ENCODE results near the gene TRPC4AP.
"Not testable (repeated sequence)": the region's sequence is repeated elsewhere in the genome, so short reads cannot be mapped to it uniquely, and the experiment has no call there.

The TRPC4AP gene

DNA sequence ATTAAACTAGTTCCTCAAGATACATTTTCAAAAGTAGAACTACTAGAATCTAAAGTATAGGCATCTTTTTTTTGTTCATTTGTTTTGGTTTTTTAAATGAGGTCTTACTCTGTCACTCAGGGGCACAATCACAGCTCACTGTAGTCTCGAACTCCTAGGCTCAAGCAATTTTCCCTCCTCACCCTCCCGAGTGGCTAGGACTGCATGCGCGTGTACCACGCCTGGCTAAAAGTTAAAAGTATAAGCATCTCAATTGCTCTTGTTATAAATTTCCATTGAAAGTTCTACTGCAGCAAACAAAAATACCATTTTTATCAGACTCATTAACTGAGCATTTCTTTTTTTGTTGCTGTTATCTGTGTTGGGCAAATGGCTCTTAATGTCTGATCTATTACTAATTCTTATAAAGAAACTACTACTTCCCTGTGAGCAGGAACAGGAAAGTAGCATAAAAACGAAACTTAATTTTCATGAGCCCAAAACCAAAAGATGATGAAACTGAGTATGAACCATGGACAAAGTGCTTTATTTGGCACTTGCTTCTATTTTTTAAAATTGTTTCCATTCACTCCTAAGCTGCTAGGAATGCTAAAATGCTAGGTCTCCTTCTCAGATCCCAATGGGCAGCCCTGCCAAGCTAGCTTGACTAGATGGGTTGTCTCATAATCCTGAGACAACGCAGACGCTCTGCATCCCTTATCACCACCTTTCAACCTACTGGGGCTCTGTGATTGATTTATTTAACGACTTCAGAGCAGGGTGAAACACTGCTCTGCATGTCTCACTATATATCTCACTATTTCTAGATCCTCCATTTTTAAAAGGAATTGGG lies 36.9 kb downstream of the TRPC4AP start:
- H3K9ac ChIP-seq (ENCODE audit: insufficient read length, low read depth): no peak overlapping the region
- DNase-seq (ENCODE audit: low read depth, low spot score): no peak
- H3K4me3 ChIP-seq (ENCODE audit: insufficient read length, low read depth): no peak overlapping the region
- no peak for TF ChIP-seq SUZ12 (IDR thresholded peaks at IDR 0.05; ENCODE audit: extremely low read depth, insufficient read depth, insufficient read length)
- TF ChIP-seq YY1 (IDR thresholded peaks at IDR 0.05; ENCODE audit: insufficient read depth, insufficient read length): no peak
- no peak for TF ChIP-seq ZNF274 (IDR thresholded peaks at IDR 0.05; ENCODE audit: low read depth, low read length)
- H3K27me3 ChIP-seq (ENCODE audit: insufficient read depth, insufficient read length): no peaks in the 10 kb centered on the region
- H3K4me1 ChIP-seq (ENCODE audit: insufficient read depth, insufficient read length): no peaks in the 10 kb centered on the region
- H3K36me3 ChIP-seq (ENCODE audit: insufficient read depth, insufficient read length, low read length): peaks cover 20% of the 10 kb centered on the region
- H3K9me3 ChIP-seq (ENCODE audit: insufficient read depth, low read length): no peaks in the 10 kb centered on the region

DNA sequence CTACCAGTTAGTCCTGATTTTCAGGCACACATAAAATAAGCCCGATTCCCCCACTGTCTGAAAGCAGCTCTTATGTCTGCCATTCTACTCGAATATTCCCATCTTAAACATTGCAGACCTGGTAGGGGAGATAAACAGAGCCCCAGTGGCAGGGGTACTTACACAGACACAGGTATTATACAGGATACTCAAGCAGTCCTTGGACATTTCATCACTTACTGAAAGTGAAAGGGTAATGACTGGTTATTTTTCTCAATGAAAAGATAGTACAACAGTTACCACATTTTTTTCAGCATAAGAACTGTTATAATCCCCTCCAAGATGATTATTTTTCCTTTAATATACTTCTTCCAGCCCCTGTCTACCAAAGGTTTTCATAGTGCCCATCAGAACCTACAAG lies 37.8 kb downstream of the TRPC4AP start:
- no peak overlapping the region for H3K9ac ChIP-seq (ENCODE audit: insufficient read length, low read depth)
- H3K4me3 ChIP-seq (ENCODE audit: insufficient read length, low read depth): no peak overlapping the region
- H3K36me3 ChIP-seq (ENCODE audit: insufficient read depth, insufficient read length, low read length): peaks cover 26% of the 10 kb centered on the region
- H3K9me3 ChIP-seq (ENCODE audit: insufficient read depth, low read length): no peaks in the 10 kb centered on the region
- TF ChIP-seq ZNF274 (IDR thresholded peaks at IDR 0.05; ENCODE audit: low read depth, low read length) (no peak), YY1 (IDR thresholded peaks at IDR 0.05; ENCODE audit: insufficient read depth, insufficient read length) (no peak), SUZ12 (IDR thresholded peaks at IDR 0.05; ENCODE audit: extremely low read depth, insufficient read depth, insufficient read length) (no peak)
- H3K27me3 ChIP-seq (ENCODE audit: insufficient read depth, insufficient read length): no peaks in the 10 kb centered on the region
- no peaks in the 10 kb centered on the region for H3K4me1 ChIP-seq (ENCODE audit: insufficient read depth, insufficient read length)
- no peak for DNase-seq (ENCODE audit: low read depth, low spot score)

DNA sequence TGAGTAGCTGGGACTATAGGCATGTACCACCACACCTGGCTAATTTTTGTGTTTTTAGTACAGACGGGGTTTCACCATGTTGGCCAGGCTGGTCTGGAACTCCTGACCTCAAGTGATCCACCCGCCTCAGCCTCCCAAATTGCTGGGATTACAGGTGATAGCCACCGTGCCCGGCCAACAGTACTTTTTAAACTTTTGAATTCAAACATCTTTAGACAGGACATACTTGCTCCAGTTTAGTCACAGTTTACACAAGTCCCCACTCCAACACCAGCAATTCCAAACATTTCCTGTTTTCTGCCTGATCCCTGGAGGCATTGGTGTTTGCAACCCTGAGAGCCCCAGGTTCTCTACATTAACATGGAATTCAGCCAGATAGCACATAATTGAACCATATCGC lies 40.0 kb downstream of the TRPC4AP start:
- H3K9ac ChIP-seq (ENCODE audit: insufficient read length, low read depth); H3K4me1 ChIP-seq (ENCODE audit: insufficient read depth, insufficient read length); H3K4me3 ChIP-seq (ENCODE audit: insufficient read length, low read depth); DNase-seq (ENCODE audit: low read depth, low spot score); H3K27me3 ChIP-seq (ENCODE audit: insufficient read depth, insufficient read length); H3K9me3 ChIP-seq (ENCODE audit: insufficient read depth, low read length): not testable (repeated sequence)
- peaks cover 45% of the 10 kb centered on the region for H3K36me3 ChIP-seq (ENCODE audit: insufficient read depth, insufficient read length, low read length)

DNA sequence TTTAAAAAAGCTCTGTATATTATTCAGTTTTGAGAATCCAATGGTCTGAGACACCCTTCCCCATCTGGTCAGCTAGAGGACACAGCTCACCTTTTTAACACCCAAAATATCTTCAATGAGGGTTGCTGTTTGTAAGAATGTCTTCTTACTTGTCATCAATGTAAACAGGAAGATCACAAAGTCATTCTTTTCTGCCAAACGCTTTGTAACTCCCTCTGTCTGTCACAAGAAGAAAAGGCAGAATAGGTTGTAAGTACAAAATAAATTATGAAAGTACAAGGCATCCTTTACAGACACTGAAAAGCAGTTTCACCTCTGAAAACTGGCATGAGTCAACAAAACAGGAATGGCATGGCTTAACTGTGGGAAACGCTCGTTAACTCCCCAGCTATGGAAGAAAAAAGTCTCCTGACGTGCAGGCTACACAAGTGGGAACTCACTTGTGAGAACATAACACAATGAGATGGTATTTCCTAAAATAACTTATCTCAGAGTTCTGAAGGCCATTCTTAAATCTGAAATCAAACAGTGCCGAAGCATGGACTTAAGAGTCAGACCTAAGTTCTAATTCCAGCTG lies 42.7 kb downstream of the TRPC4AP start:
- Histone ChIP-seq H3K4me1 (ENCODE audit: insufficient read depth, insufficient read length) (no peaks in the 10 kb centered on the region), H3K27me3 (ENCODE audit: insufficient read depth, insufficient read length) (no peaks in the 10 kb centered on the region), H3K9me3 (ENCODE audit: insufficient read depth, low read length) (no peaks in the 10 kb centered on the region), H3K36me3 (ENCODE audit: insufficient read depth, insufficient read length, low read length) (peaks cover 54% of the 10 kb centered on the region), H3K4me3 (ENCODE audit: insufficient read length, low read depth) (no peak overlapping the region), H3K9ac (ENCODE audit: insufficient read length, low read depth) (no peak overlapping the region)
- DNase-seq (ENCODE audit: low read depth, low spot score): no peak
- no peak for TF ChIP-seq ZNF274 (IDR thresholded peaks at IDR 0.05; ENCODE audit: low read depth, low read length)
- TF ChIP-seq YY1 (IDR thresholded peaks at IDR 0.05; ENCODE audit: insufficient read depth, insufficient read length): no peak
- no peak for TF ChIP-seq SUZ12 (IDR thresholded peaks at IDR 0.05; ENCODE audit: extremely low read depth, insufficient read depth, insufficient read length)

DNA sequence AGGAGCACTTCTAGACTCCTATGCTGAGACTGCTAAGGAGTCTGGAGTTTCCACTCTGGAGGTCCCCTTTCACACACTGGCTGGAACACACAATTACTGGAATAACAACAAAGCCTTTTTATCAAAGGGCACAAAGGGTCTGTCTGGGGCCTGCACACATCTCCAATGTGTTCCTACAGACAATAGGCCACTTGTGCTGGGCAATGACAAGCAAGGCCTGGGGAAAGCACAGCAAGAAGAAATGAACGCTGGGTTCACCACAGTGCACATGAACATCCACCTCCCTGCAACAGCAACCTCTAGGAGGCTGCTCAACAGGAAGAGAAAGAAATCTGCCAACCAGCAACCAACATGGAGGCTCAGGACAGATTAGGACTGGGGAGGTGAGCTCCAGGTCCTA lies 43.9 kb downstream of the TRPC4AP start:
- Histone ChIP-seq H3K4me3 (ENCODE audit: insufficient read length, low read depth) (no peak overlapping the region), H3K9me3 (ENCODE audit: insufficient read depth, low read length) (no peaks in the 10 kb centered on the region), H3K9ac (ENCODE audit: insufficient read length, low read depth) (no peak overlapping the region), H3K27me3 (ENCODE audit: insufficient read depth, insufficient read length) (no peaks in the 10 kb centered on the region), H3K4me1 (ENCODE audit: insufficient read depth, insufficient read length) (no peaks in the 10 kb centered on the region), H3K36me3 (ENCODE audit: insufficient read depth, insufficient read length, low read length) (peaks cover 54% of the 10 kb centered on the region)
- TF ChIP-seq ZNF274 (IDR thresholded peaks at IDR 0.05; ENCODE audit: low read depth, low read length) (no peak), SUZ12 (IDR thresholded peaks at IDR 0.05; ENCODE audit: extremely low read depth, insufficient read depth, insufficient read length) (no peak), YY1 (IDR thresholded peaks at IDR 0.05; ENCODE audit: insufficient read depth, insufficient read length) (no peak)
- DNase-seq (ENCODE audit: low read depth, low spot score): no peak

DNA sequence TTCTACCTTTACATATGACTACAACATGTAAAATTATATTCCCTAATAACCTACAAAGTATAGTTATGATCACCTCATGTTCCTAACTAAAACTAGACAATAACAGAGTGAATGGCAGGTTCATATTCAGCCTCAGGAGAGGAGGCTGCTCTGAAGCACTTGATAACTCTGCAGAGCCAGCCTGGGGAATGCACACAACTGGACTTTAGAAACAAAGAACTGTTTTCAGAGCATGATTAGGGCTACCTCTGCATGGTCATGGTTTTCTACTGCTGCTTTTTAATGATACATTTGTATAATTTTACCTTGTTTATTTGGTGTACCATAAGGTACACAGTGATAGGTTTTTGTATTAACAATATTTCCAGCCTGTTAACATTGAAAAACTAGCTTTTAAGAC lies 50.3 kb downstream of the TRPC4AP start:
- Histone ChIP-seq H3K4me3 (ENCODE audit: insufficient read length, low read depth) (no peak overlapping the region), H3K27me3 (ENCODE audit: insufficient read depth, insufficient read length) (no peaks in the 10 kb centered on the region), H3K9ac (ENCODE audit: insufficient read length, low read depth) (no peak overlapping the region), H3K9me3 (ENCODE audit: insufficient read depth, low read length) (no peaks in the 10 kb centered on the region), H3K36me3 (ENCODE audit: insufficient read depth, insufficient read length, low read length) (peaks cover 65% of the 10 kb centered on the region), H3K4me1 (ENCODE audit: insufficient read depth, insufficient read length) (no peaks in the 10 kb centered on the region)
- DNase-seq (ENCODE audit: low read depth, low spot score): no peak
- TF ChIP-seq ZNF274 (IDR thresholded peaks at IDR 0.05; ENCODE audit: low read depth, low read length) (no peak), SUZ12 (IDR thresholded peaks at IDR 0.05; ENCODE audit: extremely low read depth, insufficient read depth, insufficient read length) (no peak), YY1 (IDR thresholded peaks at IDR 0.05; ENCODE audit: insufficient read depth, insufficient read length) (no peak)

DNA sequence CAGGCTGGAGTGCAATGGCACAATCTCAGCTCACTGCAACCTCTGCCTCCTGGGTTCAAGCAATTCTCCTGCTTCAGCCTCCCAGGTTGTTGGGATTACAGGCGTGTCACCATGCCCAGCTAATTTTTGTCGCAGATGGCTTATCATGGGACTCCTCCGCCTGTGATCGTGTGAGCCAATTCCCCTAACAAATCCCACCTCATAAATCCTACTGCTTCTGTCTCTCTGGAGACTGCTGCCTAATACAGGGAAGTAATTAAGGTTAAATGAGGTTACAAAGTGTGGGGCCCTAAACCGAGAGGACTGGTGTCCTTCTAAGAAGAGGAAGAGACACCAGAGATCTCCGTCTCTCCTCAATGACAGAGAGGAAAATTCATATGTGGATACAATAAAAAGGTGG lies 52.0 kb downstream of the TRPC4AP start:
- no peaks in the 10 kb centered on the region for H3K9me3 ChIP-seq (ENCODE audit: insufficient read depth, low read length)
- TF ChIP-seq YY1 (IDR thresholded peaks at IDR 0.05; ENCODE audit: insufficient read depth, insufficient read length) (no peak), SUZ12 (IDR thresholded peaks at IDR 0.05; ENCODE audit: extremely low read depth, insufficient read depth, insufficient read length) (no peak), ZNF274 (IDR thresholded peaks at IDR 0.05; ENCODE audit: low read depth, low read length) (no peak)
- no peak overlapping the region for H3K9ac ChIP-seq (ENCODE audit: insufficient read length, low read depth)
- H3K27me3 ChIP-seq (ENCODE audit: insufficient read depth, insufficient read length): no peaks in the 10 kb centered on the region
- H3K36me3 ChIP-seq (ENCODE audit: insufficient read depth, insufficient read length, low read length): peaks cover 63% of the 10 kb centered on the region
- no peak for DNase-seq (ENCODE audit: low read depth, low spot score)
- no peaks in the 10 kb centered on the region for H3K4me1 ChIP-seq (ENCODE audit: insufficient read depth, insufficient read length)
- H3K4me3 ChIP-seq (ENCODE audit: insufficient read length, low read depth): no peak overlapping the region

Measured in NT2/D1 (cell line).